Keratinocyte (primary cell): Measurements from ENCODE around the gene ATE1. TPM values are rescaled to one million over a fixed set of nuclear protein-coding genes. Genes with fewer than 3 reads are reported as not detected.

ENCODE experiments used
- DNase-seq: peaks from one replicate; pipeline ENCODE4 v3.0.0-alpha.2; 2011; ENCODE audit warnings: low read depth, missing footprints, low spot score
- FAIRE-seq: peaks from 2 replicates; lab custom pipeline; 2011; peaks lifted over from hg19 to GRCh38; lab: Jason Lieb, UNC
- H2AFZ ChIP-seq: 2 replicates; pipeline ENCODE4 v1.6.0; 2012; ENCODE audit warnings: low read length, control low read depth, inconsistent platforms; ENCODE audit not compliant: control insufficient read depth
- H3K27ac ChIP-seq: 2 replicates; pipeline ENCODE4 v1.5.1; 2011; ENCODE audit warnings: low read length; ENCODE audit not compliant: control insufficient read depth, insufficient read depth
- H3K27me3 ChIP-seq: 3 replicates; pipeline ENCODE4 v1.6.0; 2011; ENCODE audit warnings: low read length; ENCODE audit not compliant: control insufficient read depth, insufficient read depth; ENCODE audit errors: extremely low read depth
- H3K36me3 ChIP-seq, 2 experiments: 2 replicates in 1 of 2; 3 replicates in 1 of 2; pipeline ENCODE4 v1.5.1; 2011; ENCODE audit warnings: low read length in 2 of 2, mild to moderate bottlenecking in 1 of 2; ENCODE audit not compliant: control insufficient read depth in 2 of 2, insufficient read depth in 2 of 2; ENCODE audit errors: extremely low read depth in 1 of 2
- H3K4me1 ChIP-seq: 3 replicates; pipeline ENCODE4 v1.5.1; 2011; ENCODE audit warnings: low read length; ENCODE audit not compliant: control insufficient read depth, insufficient read depth; ENCODE audit errors: extremely low read depth
- H3K4me2 ChIP-seq: 3 replicates; pipeline ENCODE4 v1.6.0; 2011; ENCODE audit warnings: low read depth, low read length; ENCODE audit not compliant: control insufficient read depth, insufficient read depth; ENCODE audit errors: extremely low read depth
- H3K4me3 ChIP-seq, 3 experiments: fragments of 200-600 bp in 1 of 3; sonication (generic) in 1 of 3; 2 replicates in 2 of 3; 3 replicates in 1 of 3; pipeline ENCODE4 v1.5.1; 2011 to 2016; ENCODE audit warnings: low read length in 3 of 3, mild to moderate bottlenecking in 3 of 3, control low read depth in 2 of 3, inconsistent platforms in 1 of 3, low read depth in 1 of 3, mixed read lengths in 1 of 3, mixed run types in 1 of 3, moderate library complexity in 1 of 3; ENCODE audit not compliant: control insufficient read depth in 2 of 3, insufficient read depth in 2 of 3; ENCODE audit errors: extremely low read depth in 1 of 3
- H3K79me2 ChIP-seq: 2 replicates; pipeline ENCODE4 v1.6.0; 2012; ENCODE audit warnings: low read length; ENCODE audit not compliant: control insufficient read depth, insufficient read depth
- H3K9ac ChIP-seq: 3 replicates; pipeline ENCODE4 v1.6.0; 2011; ENCODE audit warnings: low read length; ENCODE audit not compliant: control insufficient read depth, insufficient read depth; ENCODE audit errors: extremely low read depth
- H3K9me1 ChIP-seq: 3 replicates; pipeline ENCODE4 v1.6.0; 2011; ENCODE audit warnings: low read length; ENCODE audit not compliant: control insufficient read depth, insufficient read depth; ENCODE audit errors: extremely low read depth
- H3K9me3 ChIP-seq: 2 replicates; pipeline ENCODE4 v1.5.1; 2012; ENCODE audit warnings: low read depth, low read length; ENCODE audit not compliant: control insufficient read depth
- H4K20me1 ChIP-seq: 3 replicates; pipeline ENCODE4 v1.6.0; 2011; ENCODE audit warnings: low read length; ENCODE audit not compliant: control insufficient read depth, insufficient read depth; ENCODE audit errors: extremely low read depth
- EZH2 ChIP-seq: IDR thresholded peaks from one replicate; pipeline ENCODE4 v1.6.1; 2012; ENCODE audit warnings: inconsistent platforms, mild to moderate bottlenecking, low read length, moderate library complexity
- dilution Hi-C: fragments of 300-500 bp; cut with MboI; formaldehyde crosslinking; loops from one replicate; pipeline ENCODE4 v1.7.0; 2020; ENCODE audit warnings: low sequenced_read_pairs; ENCODE audit not compliant: extremely low pct_ligation_motif_present
- polyA plus RNA-seq, 5 experiments: library from polyadenylated mRNA; depleted of rRNA in 3 of 5; stranded (reverse) in 3 of 5; stranded (forward) in 1 of 5; unstranded in 1 of 5; fragments of >200 nt; gene quantifications; 1 replicate in 1 of 5; 2 replicates in 3 of 5; 3 replicates in 1 of 5; pipeline versions ENCODE4 v1.2.1 to v1.2.3, GENCODE V29; 2011 to 2012; ENCODE audit warnings: missing spikeins in 2 of 5, low read depth in 1 of 5, low replicate concordance in 1 of 5
- TF ChIP-seq, protein P1 (sequence below), 3 experiments: IDR thresholded peaks in 1 of 3; conservative IDR thresholded peaks in 1 of 3; optimal IDR thresholded peaks in 1 of 3; 2 replicates in 2 of 3; 3 replicates in 1 of 3; pipeline versions ENCODE3 to v1.5.1; 2011; ENCODE audit warnings: low read length in 3 of 3, mild to moderate bottlenecking in 3 of 3, moderate library complexity in 2 of 3, control low read depth in 1 of 3, inconsistent platforms in 1 of 3; ENCODE audit not compliant: insufficient read depth in 2 of 3; ENCODE audit errors: extremely low read depth in 1 of 3

Gene ATE1
- polyA plus RNA-seq, 1 donor (not counting 4 experiments of a cell fraction or from before 2014, with no cell fraction given): 14.9 TPM

GRCh38 chr10:121880895-121881294, 46.9 kb downstream of the ATE1 start:
- dilution Hi-C loops: no loop called here
- H3K4me1 ChIP-seq: no peaks in the 10 kb centered on the region
- DNase-seq (no peak), FAIRE-seq (no peak)
- H3K36me3 ChIP-seq: peaks cover 0 to 1% of the 10 kb centered on the region in 2 experiments
- no peak for TF ChIP-seq EZH2
- TF ChIP-seq, protein P1, sequence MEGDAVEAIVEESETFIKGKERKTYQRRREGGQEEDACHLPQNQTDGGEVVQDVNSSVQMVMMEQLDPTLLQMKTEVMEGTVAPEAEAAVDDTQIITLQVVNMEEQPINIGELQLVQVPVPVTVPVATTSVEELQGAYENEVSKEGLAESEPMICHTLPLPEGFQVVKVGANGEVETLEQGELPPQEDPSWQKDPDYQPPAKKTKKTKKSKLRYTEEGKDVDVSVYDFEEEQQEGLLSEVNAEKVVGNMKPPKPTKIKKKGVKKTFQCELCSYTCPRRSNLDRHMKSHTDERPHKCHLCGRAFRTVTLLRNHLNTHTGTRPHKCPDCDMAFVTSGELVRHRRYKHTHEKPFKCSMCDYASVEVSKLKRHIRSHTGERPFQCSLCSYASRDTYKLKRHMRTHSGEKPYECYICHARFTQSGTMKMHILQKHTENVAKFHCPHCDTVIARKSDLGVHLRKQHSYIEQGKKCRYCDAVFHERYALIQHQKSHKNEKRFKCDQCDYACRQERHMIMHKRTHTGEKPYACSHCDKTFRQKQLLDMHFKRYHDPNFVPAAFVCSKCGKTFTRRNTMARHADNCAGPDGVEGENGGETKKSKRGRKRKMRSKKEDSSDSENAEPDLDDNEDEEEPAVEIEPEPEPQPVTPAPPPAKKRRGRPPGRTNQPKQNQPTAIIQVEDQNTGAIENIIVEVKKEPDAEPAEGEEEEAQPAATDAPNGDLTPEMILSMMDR (optimal IDR thresholded peaks at IDR 0.05 in 1 of 3, IDR thresholded peaks at IDR 0.05 in 1 of 3, conservative IDR thresholded peaks at IDR 0.05 in 1 of 3; ENCODE audit: extremely low read depth in 1 of 3, insufficient read depth in 2 of 3, low read length in 3 of 3): no peak
- H4K20me1 ChIP-seq: no peaks in the 10 kb centered on the region
- no peak overlapping the region for H3K9ac ChIP-seq
- no peak overlapping the region for H3K27ac ChIP-seq
- H3K79me2 ChIP-seq: no peaks in the 10 kb centered on the region
- H3K27me3 ChIP-seq: no peaks in the 10 kb centered on the region
- H3K9me1 ChIP-seq: no peaks in the 10 kb centered on the region
- H3K4me2 ChIP-seq: no peak overlapping the region
- no peaks in the 10 kb centered on the region for H3K9me3 ChIP-seq
- H3K4me3 ChIP-seq: no peak overlapping the region
- no peak overlapping the region for H2AFZ ChIP-seq

GRCh38 chr10:121879476-121879875, 48.4 kb downstream of the ATE1 start:
- dilution Hi-C loops: no loop called here
- no peak for TF ChIP-seq EZH2
- TF ChIP-seq, protein P1 (optimal IDR thresholded peaks at IDR 0.05 in 1 of 3, IDR thresholded peaks at IDR 0.05 in 1 of 3, conservative IDR thresholded peaks at IDR 0.05 in 1 of 3; ENCODE audit: extremely low read depth in 1 of 3, insufficient read depth in 2 of 3, low read length in 3 of 3): no peak
- Histone ChIP-seq H3K4me1 (no peaks in the 10 kb centered on the region), H3K4me2 (no peak overlapping the region), H3K27ac (no peak overlapping the region), H2AFZ (no peak overlapping the region), H3K9me1 (no peaks in the 10 kb centered on the region), H3K36me3 (peaks cover 0 to 1% of the 10 kb centered on the region in 2 experiments), H4K20me1 (no peaks in the 10 kb centered on the region), H3K4me3 (no peak overlapping the region), H3K9me3 (no peaks in the 10 kb centered on the region), H3K79me2 (no peaks in the 10 kb centered on the region), H3K9ac (no peak overlapping the region), H3K27me3 (no peaks in the 10 kb centered on the region)
- FAIRE-seq (no peak), DNase-seq (no peak)
